ENCODE data around the gene ELF5. TPM values are rescaled to one million over a fixed set of nuclear protein-coding genes. Genes with fewer than 3 reads are reported as not detected.

The ELF5 gene
- 10 to 100 TPM; 48.8 to 59.6 (median 52.7) TPM for polyA plus RNA-seq (ENCODE audit: insufficient read length in 3 of 3)
- long read RNA-seq, donor 1, partial matches to known transcripts = 0 of 4 reads
- long read RNA-seq, donor 1, other reads (novel, unspliced or antisense) = 0 of 4 reads
- long read RNA-seq, donor 2, partial matches to known transcripts = 0 of 4 reads
- long read RNA-seq, donor 2, other reads (novel, unspliced or antisense) = 0 of 4 reads
- long read RNA-seq, donor 3, transcript ELF5-201 (7 exons, 2,321 nt) = major isoform, 17 of 21 reads
- long read RNA-seq, donor 3, partial matches to known transcripts = 0 of 21 reads
- long read RNA-seq, donor 3, other reads (novel, unspliced or antisense) = 0 of 21 reads
- long read RNA-seq, donor 4, transcript ELF5-205 (3 exons, 2,330 nt) = major isoform, 7 of 12 reads
- long read RNA-seq, donor 4, partial matches to known transcripts = 0 of 12 reads
- long read RNA-seq, donor 4, other reads (novel, unspliced or antisense) = 0 of 12 reads
- long read RNA-seq, donor 5 = 0 reads
- long read RNA-seq, donor 6, partial matches to known transcripts = 0 of 6 reads
- long read RNA-seq, donor 6, other reads (novel, unspliced or antisense) = 0 of 6 reads
- long read RNA-seq, donor 7, transcript ELF5-201 (7 exons, 2,321 nt) = major isoform, 9 of 15 reads
- long read RNA-seq, donor 7, partial matches to known transcripts = 0 of 15 reads
- long read RNA-seq, donor 7, other reads (novel, unspliced or antisense) = 0 of 15 reads
- long read RNA-seq, donor 8, transcript ELF5-202 (7 exons, 2,450 nt) = minor isoform, 5 of 27 reads
- long read RNA-seq, donor 8, transcript ELF5-201 (7 exons, 2,321 nt) = major isoform, 14 of 27 reads
- long read RNA-seq, donor 8, partial matches to known transcripts = 5 of 27 reads
- long read RNA-seq, donor 8, other reads (novel, unspliced or antisense) = 0 of 27 reads
- long read RNA-seq, donor 9, transcript ELF5-201 (7 exons, 2,321 nt) = major isoform, 7 of 11 reads
- long read RNA-seq, donor 9, partial matches to known transcripts = 0 of 11 reads
- long read RNA-seq, donor 9, other reads (novel, unspliced or antisense) = 0 of 11 reads
- long read RNA-seq, donor 10, transcript ELF5-201 (7 exons, 2,321 nt) = major isoform, 13 of 17 reads
- long read RNA-seq, donor 10, partial matches to known transcripts = 0 of 17 reads
- long read RNA-seq, donor 10, other reads (novel, unspliced or antisense) = 0 of 17 reads
- long read RNA-seq, donor 11, partial matches to known transcripts = 0 of 4 reads
- long read RNA-seq, donor 11, other reads (novel, unspliced or antisense) = 0 of 4 reads
- long read RNA-seq, donor 12, partial matches to known transcripts = 0 of 6 reads
- long read RNA-seq, donor 12, other reads (novel, unspliced or antisense) = 0 of 6 reads
- long read RNA-seq, donor 13 = 0 reads
- long read RNA-seq, donor 14, transcript ELF5-201 (7 exons, 2,321 nt) = major isoform, 9 of 13 reads
- long read RNA-seq, donor 14, partial matches to known transcripts = 0 of 13 reads
- long read RNA-seq, donor 14, other reads (novel, unspliced or antisense) = 0 of 13 reads
- long read RNA-seq, donor 15, partial matches to known transcripts = 0 of 4 reads
- long read RNA-seq, donor 15, other reads (novel, unspliced or antisense) = 0 of 4 reads
- long read RNA-seq, donor 16, transcript ELF5-205 (3 exons, 2,330 nt) = minor isoform, 19 of 65 reads
- long read RNA-seq, donor 16, transcript ELF5-201 (7 exons, 2,321 nt) = major isoform, 40 of 65 reads
- long read RNA-seq, donor 16, transcript ELF5-202 (7 exons, 2,450 nt) = minor isoform, 5 of 65 reads
- long read RNA-seq, donor 16, partial matches to known transcripts = 0 of 65 reads
- long read RNA-seq, donor 16, other reads (novel, unspliced or antisense) = 0 of 65 reads

GRCh38 chr11:34513682-34514449 is at the start of gene ELF5:
Gene ELF5, minus strand, starts transcription at chr11:34513794. Its CDS starts 8,045 bp downstream, at chr11:34505749.
- DNase-seq (ENCODE audit: extremely low read depth in 1 of 11, low read depth in 9 of 11, low spot score in 4 of 11) = no peak

DNA sequence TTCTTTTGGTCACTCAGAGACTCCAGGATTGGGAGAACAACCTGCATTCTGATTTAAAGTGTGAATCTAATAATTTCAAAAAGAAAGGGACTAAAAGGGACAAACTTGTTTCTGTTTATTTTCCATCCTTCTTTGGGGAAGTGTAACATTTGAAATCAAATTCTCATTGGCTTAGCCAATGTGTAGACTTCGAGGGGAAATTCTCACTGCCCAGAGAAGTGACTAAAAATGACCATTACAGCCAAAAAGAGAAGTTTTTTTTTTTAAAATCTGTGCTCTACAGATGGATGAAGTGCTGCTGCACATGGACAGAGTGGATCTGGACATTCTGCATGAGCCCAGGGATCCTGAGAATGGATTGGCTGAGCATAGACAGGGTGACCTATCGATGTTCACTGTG is 49.4 kb upstream of the ELF5 start:
- no peak for DNase-seq (ENCODE audit: extremely low read depth in 1 of 11, low read depth in 9 of 11, low spot score in 4 of 11)

DNA sequence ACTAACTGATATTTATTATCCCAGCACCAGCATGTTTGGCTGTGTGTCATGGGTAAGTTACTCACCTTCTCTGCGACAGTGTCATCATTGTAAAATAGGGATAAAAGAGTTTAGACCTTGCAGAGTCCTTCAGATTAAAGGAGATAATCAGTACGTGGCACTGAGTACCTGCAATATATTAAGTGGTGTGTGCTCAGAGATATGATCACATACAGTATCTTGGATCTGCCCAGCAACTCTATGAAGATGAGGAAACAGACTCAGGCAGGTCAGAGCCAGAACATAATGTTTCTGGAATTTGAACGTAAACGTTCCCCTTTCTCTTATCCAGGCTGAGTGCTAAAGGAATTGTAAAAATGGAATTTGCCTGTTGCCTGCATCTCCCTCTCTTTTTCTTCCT is 46.9 kb upstream of the ELF5 start:
- DNase-seq (ENCODE audit: extremely low read depth in 1 of 11, low read depth in 9 of 11, low spot score in 4 of 11) = no peak

GRCh38 chr11:34558673-34559072 is 45.1 kb upstream of the ELF5 start:
- no peak for DNase-seq (ENCODE audit: extremely low read depth in 1 of 11, low read depth in 9 of 11, low spot score in 4 of 11)

DNA sequence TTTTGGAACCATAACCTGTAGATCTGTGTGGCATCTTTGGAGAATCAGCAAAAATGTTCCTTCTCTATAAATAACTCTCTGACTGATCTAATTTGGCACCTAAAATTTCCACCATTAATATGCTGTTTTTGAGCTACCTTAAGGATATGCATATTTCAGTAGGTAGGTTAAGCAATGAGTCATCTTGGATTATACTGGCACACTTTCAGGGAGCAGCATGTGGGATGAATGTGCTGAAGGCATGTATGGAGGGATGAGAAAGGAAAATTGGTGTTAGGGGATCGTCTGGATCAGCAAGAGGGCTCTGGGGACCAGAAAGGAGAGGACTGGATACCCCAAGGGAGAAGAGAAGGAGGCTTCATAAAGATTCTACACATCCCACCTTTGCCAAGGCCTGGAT is 44.6 kb upstream of the ELF5 start:
- no peak for DNase-seq (ENCODE audit: extremely low read depth in 1 of 11, low read depth in 9 of 11, low spot score in 4 of 11)

GRCh38 chr11:34552270-34552669 is 38.7 kb upstream of the ELF5 start:
- no peak for DNase-seq (ENCODE audit: extremely low read depth in 1 of 11, low read depth in 9 of 11, low spot score in 4 of 11)

DNA sequence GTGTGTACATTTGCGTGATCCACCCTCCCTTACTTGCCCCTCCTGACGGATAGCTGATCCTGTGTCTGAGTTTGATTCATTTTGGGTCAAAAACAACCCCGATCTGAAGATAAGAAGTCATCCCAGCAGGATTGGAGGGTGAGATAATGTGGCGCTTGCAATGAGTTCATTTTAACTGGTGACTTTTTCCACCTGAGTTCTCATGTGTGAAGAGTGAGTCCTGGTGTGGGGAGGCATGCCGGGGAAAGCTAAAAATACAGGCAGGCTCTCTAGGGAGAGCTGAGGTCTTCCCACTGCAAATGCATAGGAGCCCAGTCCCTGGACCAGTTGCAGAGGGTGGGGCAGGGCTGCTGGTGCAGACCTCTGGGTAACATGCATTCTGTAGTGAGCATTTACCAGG is 35.7 kb upstream of the ELF5 start:
- DNase-seq (ENCODE audit: extremely low read depth in 1 of 11, low read depth in 9 of 11, low spot score in 4 of 11) = peak in 6 of 11 donors; percentile 5 to 16 (median 10)

DNA sequence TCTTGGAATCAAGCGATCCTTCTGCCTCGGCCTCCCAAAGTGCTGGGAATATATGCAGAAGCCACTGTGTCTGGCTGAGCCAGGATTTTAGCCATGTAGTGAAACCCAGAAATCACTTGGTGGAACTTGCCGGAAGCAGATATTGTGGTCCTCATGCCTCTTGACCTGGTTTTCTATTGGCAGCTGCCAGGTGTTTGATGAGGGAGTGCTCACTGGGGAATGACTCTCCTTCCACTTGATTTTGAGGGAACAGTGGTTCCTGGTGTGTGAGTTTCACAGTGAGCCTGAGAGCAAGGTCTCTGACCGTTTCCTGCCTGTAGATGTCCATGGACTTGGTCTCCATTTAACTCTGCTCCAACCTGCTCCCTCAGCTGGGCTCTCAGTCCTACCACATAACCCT is 34.7 kb upstream of the ELF5 start:
- no peak for DNase-seq (ENCODE audit: extremely low read depth in 1 of 11, low read depth in 9 of 11, low spot score in 4 of 11)

DNA sequence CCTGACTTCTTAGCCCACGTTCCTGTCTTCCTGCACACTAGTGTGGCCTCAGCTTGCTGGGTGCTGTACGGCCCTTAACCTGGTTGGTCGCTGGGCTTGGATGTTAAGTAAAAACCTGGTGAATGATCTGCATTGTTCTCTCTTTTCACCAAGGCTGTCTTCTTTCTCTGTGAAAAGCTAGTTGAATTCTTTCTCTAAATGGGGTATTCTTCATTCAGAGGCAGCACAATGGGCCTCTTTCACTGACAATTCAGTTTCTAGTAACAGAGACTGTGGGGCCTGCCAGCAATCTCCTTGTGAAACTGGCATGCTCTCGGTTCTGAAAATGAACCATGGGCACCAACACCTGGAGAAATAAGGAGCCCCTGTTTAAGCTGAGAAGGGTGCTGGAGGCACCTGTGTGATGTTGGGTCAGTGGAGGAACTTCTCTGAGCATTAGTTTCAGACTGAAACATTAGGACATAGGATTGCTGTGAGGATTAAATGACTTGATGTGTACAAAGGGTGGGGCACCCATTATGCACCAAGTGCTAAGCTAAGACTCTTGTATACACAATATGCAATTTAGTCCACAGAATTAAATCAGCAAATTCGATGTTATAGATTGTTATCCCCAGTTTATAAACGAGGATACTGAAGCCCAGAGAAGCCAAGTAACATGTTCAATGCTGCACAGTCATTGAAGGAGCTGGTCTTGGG is 33.1 kb upstream of the ELF5 start:
- DNase-seq (ENCODE audit: extremely low read depth in 1 of 11, low read depth in 9 of 11, low spot score in 4 of 11) = no peak

DNA sequence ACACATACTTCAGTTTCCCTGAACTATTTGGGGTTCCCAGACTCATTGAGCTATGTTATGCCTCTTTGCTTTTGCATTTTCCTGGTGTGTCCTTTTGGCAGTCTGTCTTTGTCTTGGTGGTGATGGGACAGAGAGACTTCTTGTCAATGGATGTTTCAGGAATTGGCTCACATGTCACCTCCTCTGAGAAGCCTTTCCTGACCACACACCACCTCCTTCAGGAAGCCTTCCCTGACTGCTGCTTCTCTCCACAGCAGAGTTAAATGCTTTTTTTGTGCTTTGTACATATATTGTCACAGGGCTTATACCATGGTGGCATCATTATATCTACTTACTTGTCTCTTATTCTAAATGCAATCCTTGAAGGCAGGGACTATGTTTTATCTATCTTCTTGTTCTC is 28.5 kb upstream of the ELF5 start:
- DNase-seq (ENCODE audit: extremely low read depth in 1 of 11, low read depth in 9 of 11, low spot score in 4 of 11) = no peak

GRCh38 chr11:34540870-34541269 is 27.3 kb upstream of the ELF5 start:
- DNase-seq (ENCODE audit: extremely low read depth in 1 of 11, low read depth in 9 of 11, low spot score in 4 of 11) = no peak

- DNase-seq (ENCODE audit: extremely low read depth in 1 of 11, low read depth in 9 of 11, low spot score in 4 of 11) = no peak
Observed at GRCh38 chr11:34537636-34538035, 24.0 kb upstream of the ELF5 start.

DNA sequence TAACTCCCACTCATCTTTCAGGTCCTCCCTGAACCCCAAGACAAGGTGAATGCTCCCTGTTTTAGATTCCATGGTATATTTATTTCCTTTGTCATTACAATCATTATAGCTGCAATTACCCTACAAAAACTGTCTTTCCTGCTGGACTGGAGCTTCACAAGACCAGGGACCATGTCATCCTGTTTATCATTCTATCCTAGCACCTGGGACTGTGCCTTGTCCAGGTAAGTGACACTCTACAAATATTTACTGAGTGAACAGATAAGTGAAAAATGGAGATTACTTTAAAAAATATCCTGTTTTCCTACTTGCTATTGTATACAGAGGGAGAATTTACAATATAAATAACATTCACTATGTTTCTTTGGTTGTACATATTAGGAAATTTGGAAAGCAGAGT is 22.5 kb upstream of the ELF5 start:
- no peak for DNase-seq (ENCODE audit: extremely low read depth in 1 of 11, low read depth in 9 of 11, low spot score in 4 of 11)

GRCh38 chr11:34534826-34535225 is 21.2 kb upstream of the ELF5 start:
- DNase-seq (ENCODE audit: extremely low read depth in 1 of 11, low read depth in 9 of 11, low spot score in 4 of 11) = no peak

GRCh38 chr11:34531663-34532062 is 18.1 kb upstream of the ELF5 start:
- no peak for DNase-seq (ENCODE audit: extremely low read depth in 1 of 11, low read depth in 9 of 11, low spot score in 4 of 11)

DNA sequence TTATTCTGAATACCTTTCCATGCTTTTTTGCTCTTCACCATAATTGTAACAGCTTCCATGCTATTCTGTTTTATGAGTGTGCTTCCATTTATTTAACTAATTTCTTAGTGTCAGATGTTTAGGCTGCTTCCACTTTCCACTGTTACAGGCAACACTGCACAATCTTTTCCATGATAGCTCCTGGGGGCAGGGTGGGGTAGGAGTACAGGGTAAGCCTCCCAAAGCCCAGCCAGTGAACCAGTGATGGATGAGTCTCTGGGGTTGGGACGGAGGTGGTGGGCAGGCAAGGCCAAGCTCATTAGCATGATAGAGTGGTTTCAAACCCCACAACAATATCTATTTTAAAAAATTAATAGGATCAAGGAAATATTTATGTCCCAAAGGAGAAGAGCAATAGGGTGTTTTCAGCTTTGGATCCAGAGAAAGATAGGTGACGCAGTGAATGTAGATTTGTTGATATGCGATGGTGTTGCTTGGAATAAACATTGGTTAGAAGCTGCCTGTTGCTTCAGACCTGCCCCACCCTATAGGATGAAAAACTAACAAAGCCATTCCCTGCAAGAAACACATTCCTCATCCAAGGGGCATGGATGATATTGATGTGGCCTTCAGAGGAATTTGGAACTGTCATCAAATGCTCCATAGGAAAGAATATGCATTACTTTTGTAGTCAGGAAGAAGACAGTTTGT is 17.1 kb upstream of the ELF5 start:
- no peak for DNase-seq (ENCODE audit: extremely low read depth in 1 of 11, low read depth in 9 of 11, low spot score in 4 of 11)
